ENCODE data around the gene DDX10. TPM values are rescaled to one million over a fixed set of nuclear protein-coding genes. Genes with fewer than 3 reads are reported as not detected.

The DDX10 gene
- total RNA-seq, 2 donors from 2014 or later: 12.6 to 17.6 TPM

- DNase-seq: no peak
- Histone ChIP-seq H3K27me3 (no peaks in the 10 kb centered on the region), H3K27ac (no peak overlapping the region), H3K9ac (ENCODE audit: low read depth in 2 of 2, low read length in 2 of 2) (no peak overlapping the region), H3K4me3 (no peak overlapping the region), H3K9me3 (no peaks in the 10 kb centered on the region), H3K36me3 (no peaks in the 10 kb centered on the region), H3K4me1 (no peaks in the 10 kb centered on the region)
- intact Hi-C loops (cut with DNase I): no loop called here
- TF ChIP-seq CTCF (IDR thresholded peaks at IDR 0.05): no peak
Observed at GRCh38 chr11:108796551-108796950, 131.7 kb downstream of the DDX10 start.

DNA sequence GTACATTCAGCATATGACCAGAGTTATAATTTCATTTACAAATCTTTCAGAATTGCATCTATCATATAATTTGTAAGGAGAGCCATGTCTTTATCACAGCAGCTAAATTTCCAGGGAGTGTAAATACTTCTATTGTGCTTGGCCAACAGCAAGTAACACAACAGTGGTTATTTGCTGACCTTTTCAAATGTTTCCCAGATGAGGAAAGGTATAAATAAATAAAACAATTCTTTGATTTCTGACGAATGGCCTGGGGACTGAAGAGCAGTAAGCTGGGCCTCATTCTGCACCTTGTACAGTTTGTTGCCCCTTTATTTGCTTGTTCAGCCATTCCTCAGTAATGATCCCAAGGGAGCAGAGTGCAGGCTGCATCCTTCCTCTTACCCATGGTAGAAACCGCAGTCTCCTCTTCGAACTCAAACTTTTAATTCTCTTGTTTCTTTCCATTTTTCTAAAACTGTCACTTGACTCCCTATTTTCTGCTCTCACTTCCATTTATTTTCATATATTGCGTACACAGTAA, 132.8 kb downstream of the DDX10 start:
- H3K4me3 ChIP-seq: no peak overlapping the region
- no peaks in the 10 kb centered on the region for H3K4me1 ChIP-seq
- TF ChIP-seq CTCF (IDR thresholded peaks at IDR 0.05): no peak
- intact Hi-C loops (cut with DNase I): no loop called here
- H3K9ac ChIP-seq (ENCODE audit: low read depth in 2 of 2, low read length in 2 of 2): no peak overlapping the region
- no peaks in the 10 kb centered on the region for H3K27me3 ChIP-seq
- no peaks in the 10 kb centered on the region for H3K9me3 ChIP-seq
- no peak overlapping the region for H3K27ac ChIP-seq
- H3K36me3 ChIP-seq: no peaks in the 10 kb centered on the region
- DNase-seq: no peak

DNA sequence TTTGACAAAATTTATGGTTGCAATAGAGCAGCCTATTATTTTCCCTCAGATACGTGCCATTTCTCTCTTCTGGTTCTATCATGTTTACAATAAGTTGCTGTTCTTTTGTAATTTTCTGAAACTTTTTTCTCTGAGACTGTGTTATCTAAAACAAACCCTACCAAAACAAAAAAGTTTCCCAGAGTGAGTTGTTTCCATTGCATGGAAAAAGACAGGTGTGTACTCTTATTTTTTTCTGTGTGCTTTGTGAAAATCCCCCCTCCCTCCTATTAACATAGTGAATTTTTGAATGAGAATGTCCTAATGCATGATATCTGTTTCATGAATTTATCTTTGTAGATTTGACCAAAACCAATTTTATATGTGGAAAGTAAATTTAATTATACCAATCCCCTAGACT, 137.6 kb downstream of the DDX10 start:
- TF ChIP-seq CTCF (IDR thresholded peaks at IDR 0.05): no peak
- intact Hi-C loops (cut with DNase I): no loop called here

GRCh38 chr11:108803776-108804175, 138.9 kb downstream of the DDX10 start:
- TF ChIP-seq CTCF (IDR thresholded peaks at IDR 0.05): no peak

More for the DNA sequence above, 137.6 kb downstream of the DDX10 start:
- Histone ChIP-seq H3K9ac (ENCODE audit: low read depth in 2 of 2, low read length in 2 of 2) (no peak overlapping the region), H3K27ac (no peak overlapping the region), H3K9me3 (no peaks in the 10 kb centered on the region), H3K4me3 (no peak overlapping the region), H3K4me1 (no peaks in the 10 kb centered on the region), H3K36me3 (no peaks in the 10 kb centered on the region), H3K27me3 (no peaks in the 10 kb centered on the region)
- DNase-seq: no peak

DNA sequence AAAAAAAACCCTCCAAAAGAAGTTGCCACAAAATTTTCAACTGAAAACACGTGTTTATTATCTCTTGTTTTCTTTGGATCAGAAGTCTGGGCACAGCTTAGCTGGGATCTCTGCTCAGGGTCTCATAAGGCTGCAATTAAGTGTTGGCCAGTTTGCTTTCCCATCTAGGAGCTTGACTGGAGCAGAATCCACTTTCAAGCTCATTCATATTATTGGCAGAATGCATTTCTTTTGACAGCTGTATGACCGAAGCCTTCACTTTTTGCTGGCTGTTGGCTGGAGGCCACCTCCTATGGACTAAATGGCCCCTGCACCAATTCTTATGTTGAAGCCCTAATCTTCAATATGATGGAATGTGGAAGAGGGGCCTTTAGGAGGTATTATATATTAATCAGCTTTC, 139.6 kb downstream of the DDX10 start:
- H3K4me1 ChIP-seq: no peaks in the 10 kb centered on the region
- no peaks in the 10 kb centered on the region for H3K27me3 ChIP-seq
- DNase-seq: no peak
- no peak overlapping the region for H3K4me3 ChIP-seq
- H3K9me3 ChIP-seq: no peaks in the 10 kb centered on the region
- no peaks in the 10 kb centered on the region for H3K36me3 ChIP-seq
- no peak overlapping the region for H3K9ac ChIP-seq (ENCODE audit: low read depth in 2 of 2, low read length in 2 of 2)
- intact Hi-C loops (cut with DNase I): no loop called here
- no peak for TF ChIP-seq CTCF (IDR thresholded peaks at IDR 0.05)
- H3K27ac ChIP-seq: no peak overlapping the region

More at GRCh38 chr11:108803776-108804175, 138.9 kb downstream of the DDX10 start:
- Histone ChIP-seq H3K4me3 (no peak overlapping the region), H3K4me1 (no peaks in the 10 kb centered on the region), H3K9me3 (no peaks in the 10 kb centered on the region), H3K36me3 (no peaks in the 10 kb centered on the region), H3K27me3 (no peaks in the 10 kb centered on the region), H3K9ac (ENCODE audit: low read depth in 2 of 2, low read length in 2 of 2) (no peak overlapping the region), H3K27ac (no peak overlapping the region)
- no peak for DNase-seq
- intact Hi-C loops (cut with DNase I): no loop called here

Measured in colonic mucosa (tissue), 4 donors.